PC-3 (cell line): ENCODE measurements around the gene TAF1A.

ENCODE experiments used
- EZH2 ChIP-seq: fragments of 300-600 bp; sonication (generic); IDR thresholded peaks from one replicate; pipeline ENCODE4 v1.6.1; 2017; ENCODE audit warnings: antibody characterized with exemption, mild to moderate bottlenecking, low read length; ENCODE audit not compliant: unreplicated experiment
- EZH2phosphoT487 ChIP-seq: fragments of 300-600 bp; sonication (generic); IDR thresholded peaks from 2 replicates; pipeline ENCODE4 v1.6.1; 2018; ENCODE audit warnings: mild to moderate bottlenecking, antibody characterized with exemption, low read length, borderline replicate concordance
- TF ChIP-seq, protein P1 (sequence below): fragments of 300-600 bp; sonication (generic); conservative IDR thresholded peaks from 2 replicates; pipeline ENCODE4 v1.5.1; 2017; ENCODE audit warnings: antibody characterized with exemption, low read depth, mild to moderate bottlenecking, low read length

- TF ChIP-seq EZH2phosphoT487 (no peak), EZH2 (no peak)
- TF ChIP-seq, protein P1, sequence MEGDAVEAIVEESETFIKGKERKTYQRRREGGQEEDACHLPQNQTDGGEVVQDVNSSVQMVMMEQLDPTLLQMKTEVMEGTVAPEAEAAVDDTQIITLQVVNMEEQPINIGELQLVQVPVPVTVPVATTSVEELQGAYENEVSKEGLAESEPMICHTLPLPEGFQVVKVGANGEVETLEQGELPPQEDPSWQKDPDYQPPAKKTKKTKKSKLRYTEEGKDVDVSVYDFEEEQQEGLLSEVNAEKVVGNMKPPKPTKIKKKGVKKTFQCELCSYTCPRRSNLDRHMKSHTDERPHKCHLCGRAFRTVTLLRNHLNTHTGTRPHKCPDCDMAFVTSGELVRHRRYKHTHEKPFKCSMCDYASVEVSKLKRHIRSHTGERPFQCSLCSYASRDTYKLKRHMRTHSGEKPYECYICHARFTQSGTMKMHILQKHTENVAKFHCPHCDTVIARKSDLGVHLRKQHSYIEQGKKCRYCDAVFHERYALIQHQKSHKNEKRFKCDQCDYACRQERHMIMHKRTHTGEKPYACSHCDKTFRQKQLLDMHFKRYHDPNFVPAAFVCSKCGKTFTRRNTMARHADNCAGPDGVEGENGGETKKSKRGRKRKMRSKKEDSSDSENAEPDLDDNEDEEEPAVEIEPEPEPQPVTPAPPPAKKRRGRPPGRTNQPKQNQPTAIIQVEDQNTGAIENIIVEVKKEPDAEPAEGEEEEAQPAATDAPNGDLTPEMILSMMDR = no peak
Measured at GRCh38 chr1:222627232-222627631, 37.5 kb upstream of the TAF1A start.
